GM21576 (cell line): ENCODE data around the gene NMRK2.
"Not testable (repeated sequence)": the region's sequence is repeated elsewhere in the genome, so short reads cannot be mapped to it uniquely, and the experiment has no call there.

Source experiments
- ATAC-seq: cut with Tn5 transposase; IDR thresholded peaks from one replicate; pipeline ENCODE4 v1.9.1; 2021; ENCODE audit warnings: mild to moderate bottlenecking, moderate library complexity; ENCODE audit not compliant: unreplicated experiment

NMRK2 gene

GRCh38 chr19:3964256-3965194, 31.7 kb downstream of the NMRK2 start:
- no peak for ATAC-seq

DNA sequence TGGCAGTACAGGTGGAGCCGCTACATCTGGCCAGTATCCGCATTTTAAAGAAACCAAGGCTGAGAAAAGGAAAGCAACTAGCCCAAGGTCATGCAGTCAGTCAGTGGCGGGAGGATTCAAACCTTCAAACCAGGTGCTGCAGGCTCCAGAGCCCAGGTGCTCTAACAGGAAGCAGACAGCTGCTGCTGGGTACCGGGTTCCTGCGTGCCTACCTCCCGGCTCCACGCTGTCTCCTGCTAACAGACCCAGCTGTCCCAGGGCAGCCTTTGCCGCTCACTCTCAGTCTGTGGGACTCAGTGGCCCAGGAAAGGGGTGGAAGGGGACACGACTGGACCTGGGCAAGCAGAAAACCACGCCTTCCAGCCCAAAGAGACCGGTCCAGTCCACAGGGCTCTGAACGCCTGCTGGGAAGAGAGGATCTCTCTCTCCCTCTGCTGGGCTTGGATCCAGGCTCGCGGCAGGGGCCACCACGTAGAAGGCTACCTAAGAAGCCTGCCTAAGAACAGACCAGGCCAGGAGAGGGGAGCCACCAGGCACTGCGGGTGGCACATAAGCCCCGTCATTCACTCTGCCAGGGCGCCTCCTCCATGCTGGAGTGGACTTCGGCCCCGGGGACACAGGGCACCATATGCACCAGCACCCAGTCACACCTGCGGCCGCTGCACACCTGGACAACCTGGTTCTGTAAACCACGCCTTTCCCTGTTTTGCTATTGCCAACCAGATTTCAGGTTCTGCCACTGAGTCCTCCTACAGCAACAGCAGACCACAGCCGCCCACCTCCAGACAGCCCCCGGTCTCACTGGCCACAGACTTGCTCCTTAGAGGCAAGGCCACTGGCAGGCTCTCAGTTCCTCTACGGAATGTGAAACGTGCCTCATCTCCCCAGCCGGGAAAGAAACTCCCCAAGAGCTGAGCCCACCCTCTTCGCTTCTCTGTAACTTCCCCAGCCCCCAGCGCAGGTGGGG, 33.5 kb downstream of the NMRK2 start:
- no peak for ATAC-seq

GRCh38 chr19:3967983-3968382, 35.1 kb downstream of the NMRK2 start:
- ATAC-seq: not testable (repeated sequence)

- no peak for ATAC-seq
Observed at GRCh38 chr19:3968556-3969434, 35.9 kb downstream of the NMRK2 start.

- ATAC-seq: no peak
Observed at GRCh38 chr19:3969435-3970312, 36.8 kb downstream of the NMRK2 start.

DNA sequence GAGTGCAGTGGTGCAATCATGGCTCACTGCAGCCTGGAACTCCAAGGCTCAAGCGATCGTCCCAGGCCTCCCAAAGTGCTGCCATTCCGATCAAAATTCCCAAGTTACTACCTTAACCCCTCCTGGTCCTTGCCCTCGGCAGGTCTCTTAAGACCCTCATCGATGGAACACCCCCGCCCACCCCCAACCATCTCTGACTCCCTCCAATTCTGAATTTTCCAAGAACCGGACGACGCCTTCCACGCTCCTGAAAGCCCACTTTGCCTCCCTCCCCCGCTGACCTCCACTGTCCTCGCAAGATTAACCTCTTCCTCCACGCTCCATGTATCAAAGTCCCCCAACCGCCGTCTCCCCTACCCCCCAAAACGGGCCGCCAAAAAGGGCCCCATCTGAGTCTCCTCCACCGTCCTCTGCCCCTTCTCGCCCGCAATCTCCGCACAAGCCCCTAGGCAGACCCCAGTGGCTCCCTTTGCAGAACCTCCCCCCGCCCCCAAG, 37.5 kb downstream of the NMRK2 start:
- peak; percentile 6 for ATAC-seq

- peak; percentile 82 for ATAC-seq
Observed at GRCh38 chr19:3970808-3971598, 38.1 kb downstream of the NMRK2 start, which contains the start of gene DAPK3. TSS of gene DAPK3 (minus strand) at chr19:3971099. CDS start at chr19:3969735, 1,364 bp downstream.

GRCh38 chr19:3975144-3975543, 42.3 kb downstream of the NMRK2 start:
- ATAC-seq: no peak

DNA sequence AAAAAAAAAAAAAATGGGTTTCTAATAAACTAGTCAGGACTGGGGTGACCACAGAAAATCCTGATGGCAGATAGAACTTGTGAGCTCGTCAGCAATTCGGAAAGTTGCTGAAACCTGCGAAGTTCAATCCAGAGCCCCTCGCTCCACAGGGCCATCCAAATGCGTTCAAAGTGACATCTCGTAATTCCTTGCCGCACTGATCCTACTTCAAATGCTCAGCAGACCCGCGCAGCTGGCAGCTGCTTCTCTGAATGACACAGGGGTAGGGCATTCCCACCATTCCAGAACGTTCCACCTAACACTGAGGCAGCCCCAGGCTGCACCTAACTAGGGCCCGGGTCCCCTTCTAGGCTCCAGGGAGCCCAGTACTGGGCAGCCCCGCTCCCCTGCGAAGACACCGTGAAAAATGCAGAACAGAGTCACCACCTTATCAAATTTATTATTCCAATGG, 42.8 kb downstream of the NMRK2 start:
- no peak for ATAC-seq

- ATAC-seq: no peak
Observed at GRCh38 chr19:3976495-3977241, 43.8 kb downstream of the NMRK2 start.

- ATAC-seq: no peak
Observed at GRCh38 chr19:3977242-3978143, 44.6 kb downstream of the NMRK2 start.

GRCh38 chr19:3978145-3978544, 45.3 kb downstream of the NMRK2 start:
- ATAC-seq: no peak

DNA sequence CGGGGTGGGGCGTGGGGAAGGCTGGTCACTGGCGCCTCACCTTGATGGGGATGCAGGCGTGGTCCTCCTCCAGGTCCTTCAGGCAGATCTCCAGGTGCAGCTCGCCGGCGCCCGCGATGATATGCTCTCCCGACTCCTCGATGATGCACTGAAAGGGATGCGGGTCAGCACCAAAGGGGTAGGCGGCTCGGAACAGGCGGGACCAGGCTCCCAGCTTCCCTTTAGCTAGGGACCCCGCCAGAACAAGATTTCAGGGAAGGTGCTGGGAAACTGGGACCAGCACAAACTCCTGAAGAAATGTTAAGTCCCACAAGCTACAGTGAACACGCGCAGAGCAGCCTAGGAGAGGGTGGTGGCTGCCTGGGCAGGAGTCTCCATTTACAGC, 46.4 kb downstream of the NMRK2 start:
- no peak for ATAC-seq

GRCh38 chr19:3979674-3980352, 46.9 kb downstream of the NMRK2 start:
- ATAC-seq: no peak

DNA sequence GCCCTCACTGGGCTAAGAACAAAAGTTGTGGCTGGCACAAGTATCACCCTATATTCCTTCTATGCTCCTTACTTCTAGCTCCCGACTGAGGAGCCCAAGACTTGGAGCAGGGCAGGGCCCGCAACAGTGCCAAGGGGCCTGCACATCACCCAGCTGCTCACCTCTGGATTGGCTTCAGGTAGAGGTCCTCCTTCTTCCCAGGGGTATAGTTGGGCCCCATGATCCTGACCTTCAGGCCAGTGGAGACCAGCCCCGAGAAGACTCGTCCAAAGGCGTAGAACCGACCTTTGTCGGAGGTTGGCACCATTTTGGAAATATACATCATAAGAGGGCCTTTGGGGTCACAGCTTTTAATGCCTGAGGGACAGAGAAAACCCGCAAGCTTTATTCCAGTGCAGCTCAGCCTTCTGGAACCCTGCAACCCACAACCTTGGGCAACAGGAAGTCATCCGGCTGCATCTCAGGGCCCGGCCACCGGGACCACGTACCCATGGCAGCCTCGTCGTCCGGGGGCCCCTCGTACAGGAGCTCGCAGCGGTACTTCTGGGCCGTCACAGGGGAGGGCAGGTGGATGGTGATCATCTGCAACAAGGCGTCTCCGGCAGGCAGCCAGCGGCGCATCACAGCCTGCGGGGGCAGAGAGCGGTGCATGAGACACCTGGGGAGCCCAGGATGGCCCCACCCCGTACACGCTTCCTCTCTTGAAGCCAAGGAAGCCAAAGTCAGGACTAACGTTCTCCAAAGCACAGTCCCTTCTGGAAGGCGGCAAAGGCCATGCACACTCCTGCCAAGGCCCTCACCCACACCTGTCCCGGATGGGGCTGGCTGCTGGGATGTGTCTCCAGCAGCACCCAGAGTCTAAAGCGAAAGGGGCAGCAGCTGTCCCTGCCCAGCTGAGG, 47.7 kb downstream of the NMRK2 start:
- ATAC-seq: no peak
